GM12878 (cell line): ENCODE results near the gene NTSR1.
A peak's percentile ranks its signal among the peaks of the same experiment; 100 is the strongest.

ENCODE experiments used
- BCLAF1 ChIP-seq: fragments of 450-650 bp; IDR thresholded peaks from 2 replicates; pipeline ENCODE4 v1.6.1; 2017; ENCODE audit warnings: antibody characterized with exemption, mild to moderate bottlenecking, moderate library complexity
- BHLHE40 ChIP-seq, 2 experiments: fragments of 450-650 bp in 1 of 2; IDR thresholded peaks; 2 replicates each; pipeline ENCODE4 v1.6.1; 2011 to 2017; ENCODE audit warnings: low read depth in 2 of 2, borderline replicate concordance in 1 of 2, improper control_type of control experiment in 1 of 2, low read length in 1 of 2, mild to moderate bottlenecking in 1 of 2
- CBX5 ChIP-seq: sonication (generic); IDR thresholded peaks from 2 replicates; pipeline ENCODE4 v1.6.1; 2016; ENCODE audit warnings: low read depth, moderate library complexity, mild to moderate bottlenecking, inconsistent platforms
- CTCF ChIP-seq, 3 experiments: IDR thresholded peaks in 2 of 3; conservative IDR thresholded peaks in 1 of 3; 2 replicates each; pipeline ENCODE4 v1.5.1; 2011; ENCODE audit warnings: low read depth in 3 of 3, low read length in 3 of 3, mild to moderate bottlenecking in 3 of 3, control low read depth in 2 of 3, moderate library complexity in 2 of 3, inconsistent platforms in 1 of 3, mixed read lengths in 1 of 3; ENCODE audit not compliant: control insufficient read depth in 2 of 3, insufficient read depth in 1 of 3; ENCODE audit errors: extremely low read depth in 1 of 3
- GABPA ChIP-seq: IDR thresholded peaks from 2 replicates; pipeline ENCODE4 v1.6.1; 2014; ENCODE audit warnings: antibody characterized with exemption, low read depth, mild to moderate bottlenecking, inconsistent platforms
- POLR2A ChIP-seq: IDR thresholded peaks from 2 replicates; pipeline ENCODE4 v1.6.1; 2011; ENCODE audit warnings: low read depth, mild to moderate bottlenecking, low read length
- POLR2AphosphoS5 ChIP-seq: IDR thresholded peaks from 2 replicates; pipeline ENCODE4 v1.6.1; 2011; ENCODE audit warnings: mild to moderate bottlenecking, low read length, inconsistent platforms
- REST ChIP-seq: IDR thresholded peaks from 2 replicates; pipeline ENCODE4 v1.6.1; 2012; ENCODE audit warnings: mild to moderate bottlenecking, low read depth, low read length
- YY1 ChIP-seq: IDR thresholded peaks from 2 replicates; pipeline ENCODE4 v1.6.1; 2011; ENCODE audit warnings: low read depth, mild to moderate bottlenecking, low read length
- ZNF274 ChIP-seq: IDR thresholded peaks from one replicate; pipeline ENCODE4 v1.8.0; 2011; ENCODE audit not compliant: insufficient read length, insufficient read depth
- ZNF592 ChIP-seq: fragments of 450-650 bp; IDR thresholded peaks from 2 replicates; pipeline ENCODE4 v1.6.1; 2017; ENCODE audit warnings: mild to moderate bottlenecking, moderate library complexity

DNA sequence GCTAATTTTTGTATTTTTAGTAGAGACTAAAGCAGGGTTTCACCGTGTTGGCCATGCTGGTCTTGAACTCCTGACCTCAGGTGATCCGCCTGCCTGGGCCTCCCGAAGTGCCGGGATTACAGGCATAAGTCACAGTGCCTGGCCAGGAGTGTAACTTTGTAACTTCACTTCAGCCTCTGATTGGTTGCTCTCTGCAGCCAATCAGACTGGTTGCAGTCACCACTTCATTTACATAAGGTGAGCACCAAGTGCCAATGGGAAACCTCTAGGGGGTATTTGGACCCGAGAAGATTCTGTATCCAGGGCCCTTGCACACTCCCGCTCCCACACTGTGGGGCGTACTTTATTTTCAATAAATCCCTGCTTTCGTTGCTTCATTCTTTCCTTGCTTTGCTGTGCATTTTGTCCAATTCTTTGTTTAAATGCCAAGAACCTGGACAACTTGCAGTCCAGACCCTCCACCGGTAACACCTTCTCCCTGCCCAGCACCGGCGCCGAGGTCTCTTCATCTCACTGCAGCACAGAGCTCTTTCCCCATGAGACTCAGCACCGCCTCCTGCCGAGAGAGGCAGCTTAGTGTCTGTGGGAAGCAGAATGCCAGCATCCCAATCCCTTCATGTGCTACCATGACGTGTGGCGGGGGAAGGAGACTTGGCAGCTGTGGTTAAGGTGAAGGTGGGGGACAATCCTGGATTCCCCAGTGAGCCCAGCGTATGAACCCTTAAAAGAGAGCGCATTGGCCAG lies 73.7 kb downstream of the NTSR1 start:
- TF ChIP-seq POLR2A (no peak), BHLHE40 (IDR thresholded peaks at IDR 0.05; ENCODE audit: borderline replicate concordance in 1 of 2, low read depth in 2 of 2, low read length in 1 of 2) (no peak), CTCF (IDR thresholded peaks at IDR 0.05 in 2 of 3, conservative IDR thresholded peaks at IDR 0.05 in 1 of 3; ENCODE audit: control insufficient read depth in 2 of 3, extremely low read depth in 1 of 3, insufficient read depth in 1 of 3, low read depth in 3 of 3, low read length in 3 of 3) (peak; percentile 17 to 24 (median 21); a peak in 2 of 6 replicates), CBX5 (no peak), REST (no peak), POLR2AphosphoS5 (no peak), GABPA (no peak), ZNF592 (no peak), ZNF274 (no peak), YY1 (no peak), BCLAF1 (no peak)
